ENCODE measurements around the gene POU6F2.

The POU6F2 gene

GRCh38 chr7:39294022-39294421 is 316.3 kb downstream of the POU6F2 start:
- no peak overlapping the region for H3K4me3 ChIP-seq (ENCODE audit: low read depth, low read length)
- no peak for TF ChIP-seq CTCF (IDR thresholded peaks at IDR 0.05; ENCODE audit: low read depth, low read length)

DNA sequence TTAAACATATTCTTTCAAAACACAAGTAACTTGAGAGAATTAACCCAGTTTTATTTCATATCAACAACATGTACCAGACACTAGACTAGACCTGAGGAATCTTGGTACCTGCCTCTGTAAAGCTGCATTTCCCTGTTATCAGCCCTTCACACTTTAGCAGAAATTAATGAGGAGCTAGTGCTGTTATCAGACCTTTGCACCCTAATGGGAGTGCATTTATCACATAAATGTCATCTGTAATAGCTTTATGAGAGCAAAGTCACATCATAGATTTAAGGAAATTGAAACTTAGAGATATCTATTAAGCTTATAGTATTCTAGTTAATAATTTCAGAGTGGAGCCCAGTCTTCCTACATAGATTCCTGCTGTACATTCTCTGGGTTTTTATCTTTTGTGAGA is 318.1 kb downstream of the POU6F2 start:
- TF ChIP-seq CTCF (IDR thresholded peaks at IDR 0.05; ENCODE audit: low read depth, low read length), result no peak
- no peak overlapping the region for H3K4me3 ChIP-seq (ENCODE audit: low read depth, low read length)

DNA sequence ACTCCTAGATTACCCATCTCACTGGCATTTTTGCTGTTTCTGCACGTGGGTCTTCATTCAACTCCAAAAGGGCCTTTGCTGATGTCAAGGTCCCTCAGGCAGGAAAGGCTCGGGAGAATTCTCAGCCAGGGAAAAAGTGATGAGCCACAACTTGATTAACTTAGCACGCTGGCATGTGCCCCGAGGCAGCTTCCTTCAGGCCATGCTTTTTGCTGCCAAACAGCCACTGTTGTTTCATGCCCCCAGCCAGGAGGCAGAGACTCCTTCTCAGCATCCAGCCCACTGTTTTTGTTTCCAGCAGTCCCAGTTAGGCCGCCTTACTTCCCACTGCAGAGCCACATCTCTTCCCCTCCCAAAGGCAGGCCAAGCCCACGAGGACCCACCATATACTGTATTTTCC is 322.0 kb downstream of the POU6F2 start:
- TF ChIP-seq CTCF (IDR thresholded peaks at IDR 0.05; ENCODE audit: low read depth, low read length), result no peak
- H3K4me3 ChIP-seq (ENCODE audit: low read depth, low read length), result no peak overlapping the region

GRCh38 chr7:39300276-39300675 is 322.6 kb downstream of the POU6F2 start:
- no peak for TF ChIP-seq CTCF (IDR thresholded peaks at IDR 0.05; ENCODE audit: low read depth, low read length)
- H3K4me3 ChIP-seq (ENCODE audit: low read depth, low read length), result no peak overlapping the region

DNA sequence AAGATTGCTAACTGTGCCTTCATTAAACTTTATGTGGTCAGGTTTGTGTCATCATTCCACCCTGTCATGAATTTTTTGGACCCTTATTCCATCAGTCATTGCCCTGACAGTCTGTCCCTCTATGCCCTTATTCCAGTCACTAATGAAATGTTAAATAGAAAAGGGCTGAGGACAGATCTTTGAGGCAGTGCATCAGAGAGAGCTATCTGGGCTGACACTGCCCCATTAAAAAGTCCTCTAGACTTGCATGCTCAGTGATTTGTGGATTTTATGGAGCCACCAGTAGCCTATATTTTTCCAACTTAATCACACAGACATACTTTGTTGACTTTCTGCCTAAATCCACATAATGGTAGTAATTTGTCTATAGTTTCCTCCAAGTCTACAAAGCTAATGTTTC is 323.8 kb downstream of the POU6F2 start:
- H3K4me3 ChIP-seq (ENCODE audit: low read depth, low read length), result no peak overlapping the region
- no peak for TF ChIP-seq CTCF (IDR thresholded peaks at IDR 0.05; ENCODE audit: low read depth, low read length)

- no peak for TF ChIP-seq CTCF (IDR thresholded peaks at IDR 0.05; ENCODE audit: low read depth, low read length)
- H3K4me3 ChIP-seq (ENCODE audit: low read depth, low read length), result no peak overlapping the region
Measured at GRCh38 chr7:39304178-39304577, 326.5 kb downstream of the POU6F2 start.

DNA sequence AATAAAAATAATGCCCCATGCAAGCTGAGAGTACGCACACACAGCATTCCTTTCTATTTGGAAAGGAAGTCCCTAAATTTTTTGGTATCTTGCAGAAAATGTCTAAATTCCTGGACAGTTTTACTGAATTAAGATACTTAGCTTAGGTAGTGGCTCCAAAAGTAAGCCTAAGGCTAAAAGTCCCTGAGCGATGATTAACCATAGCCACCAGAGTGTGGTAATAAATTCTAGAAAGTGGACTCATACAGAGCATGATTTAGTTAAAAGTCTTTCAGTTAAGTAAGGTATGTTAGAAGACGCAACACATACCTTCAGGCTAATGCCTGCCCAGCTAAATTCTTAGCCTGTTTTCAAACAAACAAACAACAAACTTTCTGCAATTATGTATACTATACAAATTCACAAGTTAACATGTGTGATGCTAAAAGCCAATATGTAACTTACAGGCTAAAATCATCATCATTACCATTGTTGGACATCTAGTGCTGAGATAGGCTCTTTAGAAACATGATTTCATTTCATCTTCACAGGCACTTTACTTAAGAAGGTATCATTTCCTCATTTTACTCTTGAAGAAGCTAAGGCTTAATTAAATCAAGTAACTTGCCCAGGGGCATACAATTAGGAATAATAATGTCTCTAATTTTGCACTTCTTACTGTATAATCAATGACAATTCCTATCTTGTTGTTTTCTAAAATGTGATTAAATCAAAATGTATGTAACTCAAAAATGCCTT is 327.1 kb downstream of the POU6F2 start:
- TF ChIP-seq CTCF (IDR thresholded peaks at IDR 0.05; ENCODE audit: low read depth, low read length), result no peak
- H3K4me3 ChIP-seq (ENCODE audit: low read depth, low read length), result no peak overlapping the region

Measured in WI38 (cell line).